Retinal pigment epithelial cell (primary cell): ENCODE results near the gene CAV1.

Source experiments
- DNase-seq: peaks from one replicate; pipeline ENCODE4 v3.0.0-alpha.2; 2010; ENCODE audit warnings: low read depth
- H3K4me3 ChIP-seq: 2 replicates; pipeline ENCODE4 v1.5.1; 2011; ENCODE audit warnings: mild to moderate bottlenecking, low read length, control low read depth, moderate library complexity
- TF ChIP-seq, protein P1 (sequence below): conservative IDR thresholded peaks from 2 replicates; pipeline ENCODE4 v1.5.1; 2011; ENCODE audit warnings: low read depth, low read length, control low read depth, inconsistent platforms

CAV1 gene

DNA sequence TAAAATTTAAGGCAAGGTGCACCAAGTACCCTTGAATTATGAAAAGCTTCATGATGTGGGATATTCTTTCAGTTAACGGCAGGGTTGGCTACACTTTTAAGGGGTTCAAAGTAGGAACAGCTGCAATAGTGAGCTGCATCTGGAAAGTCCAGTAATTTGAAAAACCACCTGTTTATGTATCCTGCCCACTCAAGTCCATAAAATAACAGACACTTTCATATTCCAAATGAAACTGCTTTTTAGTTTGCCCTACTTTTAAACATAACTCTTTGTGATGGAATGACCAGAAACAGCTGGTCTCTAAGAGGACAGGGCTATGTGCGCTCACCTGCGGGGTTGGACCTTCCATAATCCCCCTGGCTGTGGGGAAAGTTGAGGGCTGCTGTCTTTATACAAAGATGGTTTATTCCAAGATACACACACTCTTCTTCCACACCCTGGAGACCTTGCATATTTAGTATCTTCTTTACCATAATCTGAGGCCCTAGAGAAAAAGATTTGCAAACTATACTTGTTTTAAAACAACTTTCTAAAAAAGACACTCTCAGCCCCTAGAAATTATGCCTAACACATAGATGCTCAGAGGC is 7.4 kb downstream of the CAV1 start:
- TF ChIP-seq, protein P1, sequence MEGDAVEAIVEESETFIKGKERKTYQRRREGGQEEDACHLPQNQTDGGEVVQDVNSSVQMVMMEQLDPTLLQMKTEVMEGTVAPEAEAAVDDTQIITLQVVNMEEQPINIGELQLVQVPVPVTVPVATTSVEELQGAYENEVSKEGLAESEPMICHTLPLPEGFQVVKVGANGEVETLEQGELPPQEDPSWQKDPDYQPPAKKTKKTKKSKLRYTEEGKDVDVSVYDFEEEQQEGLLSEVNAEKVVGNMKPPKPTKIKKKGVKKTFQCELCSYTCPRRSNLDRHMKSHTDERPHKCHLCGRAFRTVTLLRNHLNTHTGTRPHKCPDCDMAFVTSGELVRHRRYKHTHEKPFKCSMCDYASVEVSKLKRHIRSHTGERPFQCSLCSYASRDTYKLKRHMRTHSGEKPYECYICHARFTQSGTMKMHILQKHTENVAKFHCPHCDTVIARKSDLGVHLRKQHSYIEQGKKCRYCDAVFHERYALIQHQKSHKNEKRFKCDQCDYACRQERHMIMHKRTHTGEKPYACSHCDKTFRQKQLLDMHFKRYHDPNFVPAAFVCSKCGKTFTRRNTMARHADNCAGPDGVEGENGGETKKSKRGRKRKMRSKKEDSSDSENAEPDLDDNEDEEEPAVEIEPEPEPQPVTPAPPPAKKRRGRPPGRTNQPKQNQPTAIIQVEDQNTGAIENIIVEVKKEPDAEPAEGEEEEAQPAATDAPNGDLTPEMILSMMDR: no peak
- no peak overlapping the region for H3K4me3 ChIP-seq
- no peak for DNase-seq

DNA sequence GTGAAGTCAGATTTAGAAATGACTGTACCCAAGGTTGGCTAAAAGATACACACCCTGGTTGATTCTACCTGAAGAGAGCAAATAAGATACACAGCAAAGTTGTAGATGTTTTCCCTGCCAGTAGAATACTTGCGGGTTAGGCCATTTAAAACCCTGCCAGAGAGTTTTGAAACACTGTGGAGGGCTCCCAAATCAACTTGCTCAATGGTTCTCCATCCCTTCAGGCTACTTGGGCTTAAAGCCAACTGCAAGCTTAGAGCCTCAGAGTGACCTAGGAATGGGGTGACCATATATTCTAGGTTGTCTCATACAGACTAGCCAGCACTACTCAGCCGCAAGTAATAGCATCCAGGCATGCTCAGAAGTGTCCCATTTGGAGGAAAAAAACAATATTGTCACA is 10.0 kb downstream of the CAV1 start:
- H3K4me3 ChIP-seq: no peak overlapping the region
- TF ChIP-seq, protein P1: no peak
- no peak for DNase-seq

DNA sequence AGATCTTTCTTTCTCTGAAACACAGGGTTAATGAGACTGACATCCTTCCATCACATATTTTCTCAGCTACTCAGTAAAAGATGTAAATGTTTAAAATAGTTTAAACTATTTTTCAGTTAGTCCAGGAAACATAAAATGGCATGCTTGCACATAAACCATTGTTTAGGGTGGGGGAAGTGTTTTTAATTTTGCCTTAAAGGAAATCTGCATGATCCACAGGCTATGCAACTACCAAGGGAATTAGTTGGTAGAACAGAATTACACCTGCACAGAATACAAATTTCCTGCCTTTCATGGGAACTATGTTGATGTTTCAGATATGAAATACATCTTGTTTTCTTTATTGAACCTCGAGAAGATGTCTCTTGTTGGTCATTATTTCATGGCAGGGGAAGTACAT is 10.6 kb downstream of the CAV1 start:
- DNase-seq: no peak
- no peak overlapping the region for H3K4me3 ChIP-seq
- TF ChIP-seq, protein P1: no peak

DNA sequence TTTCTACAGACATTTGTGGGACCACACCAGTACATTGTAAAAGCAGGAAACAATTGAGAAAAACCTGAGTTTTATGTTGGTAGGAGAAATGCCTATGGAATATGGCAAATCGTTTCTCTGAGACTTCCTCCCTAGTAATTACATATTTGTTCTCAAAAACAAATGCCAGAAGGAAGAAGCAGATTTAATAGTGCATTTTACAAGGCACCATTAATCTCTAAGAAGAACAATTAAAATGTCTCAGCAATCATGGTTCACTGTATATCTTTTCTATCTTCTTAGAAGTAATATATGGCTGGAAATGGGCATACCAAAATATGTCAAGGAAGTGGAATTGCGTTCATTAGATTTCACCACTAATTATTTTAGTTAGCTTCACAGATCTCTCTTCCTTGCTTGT is 13.3 kb downstream of the CAV1 start:
- no peak overlapping the region for H3K4me3 ChIP-seq
- TF ChIP-seq, protein P1: no peak
- DNase-seq: no peak

DNA sequence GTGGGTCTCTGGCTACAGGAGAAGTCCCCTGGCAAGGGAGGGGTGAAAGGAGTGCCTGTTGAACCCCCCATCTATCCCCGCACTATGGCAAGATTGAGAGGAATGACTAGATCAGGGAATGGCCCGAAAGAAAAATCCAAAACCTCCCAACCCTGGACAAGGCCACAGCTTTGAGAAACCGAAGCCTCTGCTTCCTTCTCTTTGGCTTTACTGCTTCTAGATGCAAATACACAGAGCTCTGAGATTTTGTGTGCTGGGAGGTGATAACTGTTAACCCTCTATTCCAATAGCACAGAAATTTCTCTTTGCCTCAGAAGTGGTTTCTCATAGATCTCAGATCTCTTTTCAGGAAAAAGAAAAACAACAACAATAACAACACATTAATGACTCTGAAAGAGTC is 15.0 kb downstream of the CAV1 start:
- no peak overlapping the region for H3K4me3 ChIP-seq
- TF ChIP-seq, protein P1: no peak
- no peak for DNase-seq

DNA sequence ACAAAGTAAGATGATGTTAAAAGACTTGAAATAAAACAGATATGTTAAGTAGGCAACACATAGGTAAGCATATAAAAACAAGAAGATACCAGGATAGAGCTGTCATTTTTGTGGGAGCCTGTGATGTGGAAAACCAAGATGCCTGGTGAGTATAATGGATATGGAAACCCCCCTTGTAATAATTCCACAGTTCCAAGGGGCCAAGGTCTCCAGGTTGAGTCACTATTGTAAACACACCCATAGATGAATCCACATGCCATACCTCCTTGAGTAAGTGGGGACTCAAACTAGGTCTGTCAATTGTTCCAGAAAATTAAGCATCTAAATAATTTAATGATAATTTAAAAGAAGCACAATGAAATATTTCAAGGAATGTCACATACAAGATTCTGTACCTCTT is 15.9 kb downstream of the CAV1 start:
- DNase-seq: no peak
- TF ChIP-seq, protein P1: no peak
- H3K4me3 ChIP-seq: no peak overlapping the region

DNA sequence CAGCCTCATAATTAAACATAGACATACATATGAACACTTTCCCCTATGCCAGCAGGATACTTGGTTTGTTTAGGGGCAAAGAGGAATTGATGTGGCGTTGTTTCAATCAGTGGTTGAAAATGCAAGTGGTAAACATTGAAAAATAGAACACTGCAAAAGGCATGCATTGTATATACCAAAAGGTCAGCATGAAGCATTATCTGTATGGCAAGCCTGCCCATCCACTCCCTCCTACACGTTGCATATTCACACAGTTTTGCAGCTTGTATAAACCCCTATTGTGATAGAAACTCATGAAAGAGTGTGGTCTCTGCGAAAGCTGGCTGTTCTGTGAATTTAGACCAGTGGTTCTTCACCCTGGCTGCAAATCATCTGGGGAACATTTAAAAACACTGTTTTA is 17.1 kb downstream of the CAV1 start:
- TF ChIP-seq, protein P1: no peak
- no peak overlapping the region for H3K4me3 ChIP-seq
- DNase-seq: no peak
